ENCODE results near the gene CAPN8. TPM values are rescaled to one million over a fixed set of nuclear protein-coding genes. Genes with fewer than 3 reads are reported as not detected.

CAPN8 gene
- total RNA-seq, 2 experiments from 2014 or later = not detected

DNA sequence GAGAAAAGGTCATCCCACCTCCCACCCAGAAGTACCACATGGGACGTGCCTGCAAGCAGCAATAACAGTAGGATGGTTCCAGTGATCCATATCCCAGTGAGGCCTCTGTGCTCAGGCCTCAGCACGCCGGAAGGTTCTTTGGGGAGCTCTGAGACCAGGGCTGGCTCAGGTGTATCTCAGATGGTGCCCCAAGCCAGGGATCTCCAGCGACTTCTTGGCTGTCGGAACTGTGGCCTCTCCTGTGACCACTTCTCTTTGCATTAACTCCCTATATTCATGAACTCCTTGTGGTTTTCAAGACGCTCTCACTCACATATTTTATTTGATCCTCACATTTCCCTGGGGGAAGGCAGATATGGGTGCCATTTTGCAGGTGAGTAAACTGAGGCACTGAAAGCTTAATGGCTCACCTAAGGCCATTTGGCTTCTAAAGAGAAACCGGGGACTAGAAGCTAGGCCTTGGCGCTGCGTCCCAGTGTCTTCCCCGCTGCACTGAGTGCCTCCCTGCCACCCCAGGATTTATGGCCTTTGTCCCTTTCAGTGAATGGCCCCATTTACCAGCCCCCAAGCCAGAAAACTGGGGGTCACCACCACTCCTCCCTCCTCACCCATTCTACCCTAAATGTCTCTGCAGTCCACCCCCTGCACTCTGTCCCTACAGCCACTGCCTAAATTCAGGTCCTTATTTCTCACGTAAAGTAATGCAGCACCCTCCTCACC lies 170.4 kb downstream of the CAPN8 start:
- DNase-seq = no peak
- peaks cover 7% of the 10 kb centered on the region for H3K4me1 Mint-ChIP-seq
- CTCF ChIA-PET = interaction anchor here (0.6 kb wide), 2 partner anchors 148 to 769 kb away, joined by 3 to 4 read pairs; no protein-coding TSS in a partner anchor
- no peaks in the 10 kb centered on the region for H3K27me3 Mint-ChIP-seq
- H3K27ac Mint-ChIP-seq = no peak overlapping the region
- intact Hi-C loops (cut with DNase I, micrococcal nuclease) = no loop called here
- H3K9me3 Mint-ChIP-seq (ENCODE audit: low read depth) = no peaks in the 10 kb centered on the region
- POLR2A ChIA-PET = no interaction called here
- no peak for ATAC-seq
- H3K4me3 Mint-ChIP-seq = no peak overlapping the region
- H3K36me3 Mint-ChIP-seq (ENCODE audit: low read depth) = no peaks in the 10 kb centered on the region

DNA sequence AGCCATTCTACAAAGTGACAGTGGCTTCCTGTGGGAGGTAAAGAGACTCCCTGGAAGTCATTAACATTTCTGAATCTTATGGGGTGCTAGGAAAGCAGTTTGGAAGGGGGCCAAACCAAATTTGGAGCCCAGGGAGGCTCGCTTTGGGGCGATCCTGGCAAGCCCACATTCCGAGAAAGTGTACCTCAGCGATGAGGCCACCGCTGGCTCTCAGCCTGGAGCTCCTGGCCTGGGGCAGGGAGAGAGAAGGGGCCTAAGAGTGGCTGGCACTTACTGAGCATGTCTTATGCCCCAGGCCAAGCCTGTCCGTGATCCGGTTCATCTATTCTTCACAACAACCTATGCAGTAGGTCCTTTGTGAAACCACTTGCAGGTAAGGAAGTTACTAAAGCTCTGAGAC lies 173.5 kb downstream of the CAPN8 start:
- Mint-ChIP-seq H3K9me3 (ENCODE audit: low read depth) (no peaks in the 10 kb centered on the region), H3K27me3 (no peaks in the 10 kb centered on the region), H3K4me1 (peaks cover 2% of the 10 kb centered on the region), H3K36me3 (ENCODE audit: low read depth) (no peaks in the 10 kb centered on the region), H3K4me3 (no peak overlapping the region), H3K27ac (no peak overlapping the region)
- DNase-seq (no peak), ATAC-seq (no peak)
- CTCF ChIA-PET = interaction anchor here (0.8 kb wide), 1 partner anchor 22 kb away, joined by 3 read pairs; no protein-coding TSS in a partner anchor
- intact Hi-C loops (cut with DNase I, micrococcal nuclease) = no loop called here
- POLR2A ChIA-PET = no interaction called here

Other genes with a start within 250 kb of the CAPN8 start
- gene CAPN2, start 46.8 kb upstream of the CAPN8 start, total RNA-seq = 10 to 100 TPM; 31.1 to 33.1 TPM
- 10 to 100 TPM; 46.6 to 56.2 TPM for gene TP53BP2, start 180.2 kb upstream of the CAPN8 start, total RNA-seq

Measured in activated CD4-positive, alpha-beta T cell treated with anti-CD3 and anti-CD28 coated beads for 36 hours (primary cell).